T-helper 17 cell (primary cell): ENCODE results near the gene NUBP1. TPM values are rescaled to one million over a fixed set of nuclear protein-coding genes. Genes with fewer than 3 reads are reported as not detected.

Experiments
- ATAC-seq: fragments of 150-1000 bp; cut with Tn5 transposase; 2 replicates; pipeline ENCODE4 v1.10.0; 2021; ENCODE audit warnings: mild to moderate bottlenecking, moderate library complexity
- DNase-seq, 3 donors: peaks; one replicate each; pipeline versions ENCODE4 v3.0.0 to v3.0.0-alpha.2; 2020 to 2021
- H3K9me3 ChIP-seq: one replicate; pipeline ENCODE4 v1.7.0; 2013; ENCODE audit warnings: low read length, mild to moderate bottlenecking; ENCODE audit not compliant: control insufficient read depth, poor library complexity, severe bottlenecking
- H3K27ac Mint-ChIP-seq: one replicate; pipeline ENCODE4 v1.8.0; 2022; ENCODE audit warnings: mild to moderate bottlenecking, moderate library complexity, mixed read lengths
- H3K27me3 Mint-ChIP-seq: one replicate; pipeline ENCODE4 v1.8.0; 2022; ENCODE audit warnings: mixed read lengths
- H3K36me3 Mint-ChIP-seq: one replicate; pipeline ENCODE4 v1.8.0; 2022; ENCODE audit warnings: low read depth, mixed read lengths
- H3K4me1 Mint-ChIP-seq: one replicate; pipeline ENCODE4 v1.8.0; 2022; ENCODE audit warnings: mild to moderate bottlenecking, mixed read lengths
- H3K4me3 Mint-ChIP-seq: one replicate; pipeline ENCODE4 v1.8.0; 2022; ENCODE audit warnings: mild to moderate bottlenecking, moderate library complexity, mixed read lengths
- total RNA-seq, 4 donors: library from RNA in 2 of 4; stranded (reverse) in 2 of 4; gene quantifications; one replicate each; pipeline ENCODE4 v1.2.3 and lab custom pipeline; 2022 to 2026

Gene NUBP1
- total RNA-seq, result 10 to 100 TPM; 19.2 to 21.0 TPM
- total RNA-seq (lab: John Stamatoyannopoulos, UW), result 15.2 to 35.9 reads per million in 2 donors

DNA sequence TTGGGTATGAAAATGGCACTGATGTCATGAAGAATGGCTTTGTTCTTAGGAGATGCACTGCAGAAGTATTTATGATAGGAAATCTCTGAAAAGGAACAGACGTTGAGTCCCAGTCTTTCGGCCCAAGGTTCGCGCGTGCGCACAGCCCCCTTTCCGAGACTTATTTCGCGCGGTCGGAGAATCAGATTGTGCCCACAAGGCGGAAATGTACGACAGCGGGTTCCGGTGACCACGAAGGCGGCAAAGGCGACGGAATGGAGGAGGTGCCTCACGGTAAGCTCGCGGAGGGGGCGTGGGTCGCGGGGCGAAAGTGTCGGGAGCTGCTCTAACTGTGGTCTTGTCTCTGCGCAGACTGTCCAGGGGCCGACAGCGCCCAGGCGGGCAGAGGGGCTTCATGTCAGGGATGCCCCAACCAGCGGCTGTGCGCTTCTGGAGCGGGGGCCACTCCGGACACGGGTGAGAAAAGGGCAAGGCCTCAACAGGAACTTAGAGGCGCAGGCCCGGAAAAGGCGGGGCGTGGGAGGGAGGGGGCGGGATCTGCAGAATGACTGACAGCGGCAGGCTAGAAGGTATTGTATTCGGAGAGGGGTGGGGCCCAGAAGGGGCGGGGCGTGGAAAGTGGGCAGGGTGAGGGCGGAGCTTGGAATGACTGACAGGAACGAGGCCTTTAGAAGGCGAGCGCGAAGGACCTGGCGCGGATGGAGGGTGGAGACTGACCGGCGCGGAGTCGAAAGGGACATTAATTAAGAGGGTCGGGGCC, at the start of gene NUBP1:
Gene NUBP1 (plus strand): TSS at position 233 of the 760 bp plus-strand sequence. CDS start 22 bp downstream, at position 255.
- H3K36me3 Mint-ChIP-seq, result peaks cover 3% of the 10 kb centered on the region
- peak within 1 kb of the TSS; percentile 98 for H3K27ac Mint-ChIP-seq
- ATAC-seq (peak; percentile 96), DNase-seq (peak; percentile 98 to 99 (median 98))
- H3K9me3 ChIP-seq, result no peaks in the 10 kb centered on the region
- peaks cover 23% of the 10 kb centered on the region for H3K4me1 Mint-ChIP-seq
- H3K4me3 Mint-ChIP-seq, result peak within 1 kb of the TSS; percentile 99
- H3K27me3 Mint-ChIP-seq, result no peaks in the 10 kb centered on the region

DNA sequence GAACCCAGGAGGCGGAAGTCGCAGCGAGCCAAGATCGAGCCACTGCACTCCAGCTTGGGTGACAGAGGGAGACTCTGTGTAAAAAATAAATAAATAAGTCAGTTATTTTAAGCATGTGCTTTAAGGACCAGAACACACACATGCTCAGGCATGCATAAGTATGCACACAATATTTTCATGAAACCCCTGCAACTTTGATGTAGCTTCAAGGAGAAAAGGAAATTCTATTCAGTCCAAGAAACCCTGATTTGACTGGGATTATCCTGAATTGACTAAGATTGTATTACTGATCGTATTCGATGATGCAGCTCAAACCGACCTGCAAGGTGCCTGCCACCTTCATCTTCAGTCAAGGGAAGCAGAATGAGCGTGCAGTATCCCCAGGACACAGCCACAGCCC, 49.8 kb upstream of the NUBP1 start:
- ATAC-seq (no peak), DNase-seq (no peak)

DNA sequence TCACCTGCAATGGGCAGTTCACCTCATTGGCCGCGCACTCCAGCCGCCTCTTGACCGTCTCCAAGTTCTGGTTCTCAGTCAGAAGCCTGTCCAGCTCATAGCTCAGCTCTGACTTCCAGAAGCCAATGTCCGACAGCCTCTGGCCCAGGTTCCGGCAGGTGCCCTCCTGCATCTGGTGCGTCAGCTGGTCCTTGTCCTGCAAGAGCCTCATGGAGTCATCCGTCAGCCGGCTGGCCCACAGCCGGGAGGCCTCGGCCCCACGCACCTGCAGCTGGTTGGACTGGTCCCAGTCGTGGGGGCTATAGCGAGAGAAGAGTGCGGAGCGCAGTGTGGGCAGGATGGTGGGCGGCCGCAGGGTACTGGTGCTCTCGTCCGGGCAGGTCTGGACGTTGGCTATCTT, 49.3 kb upstream of the NUBP1 start:
- peaks cover 50% of the 10 kb centered on the region for H3K27me3 Mint-ChIP-seq
- no peaks in the 10 kb centered on the region for H3K4me1 Mint-ChIP-seq
- no peak overlapping the region for H3K27ac Mint-ChIP-seq

More for the DNA sequence above, 49.8 kb upstream of the NUBP1 start:
- Mint-ChIP-seq H3K4me3 (no peak overlapping the region), H3K27me3 (peaks cover 54% of the 10 kb centered on the region), H3K36me3 (peaks cover 2% of the 10 kb centered on the region), H3K27ac (no peak overlapping the region), H3K4me1 (no peaks in the 10 kb centered on the region)
- H3K9me3 ChIP-seq, result no peaks in the 10 kb centered on the region

GRCh38 chr16:10694830-10695229, 48.8 kb upstream of the NUBP1 start, which contains the start of gene TEKT5:
TEKT5 (minus strand) TSS chr16:10694930; CDS start chr16:10694873, 57 bp downstream.
- no peak for ATAC-seq
- no peaks in the 10 kb centered on the region for H3K4me1 Mint-ChIP-seq

More for the DNA sequence above, 49.3 kb upstream of the NUBP1 start:
- H3K4me3 Mint-ChIP-seq, result no peak overlapping the region
- no peaks in the 10 kb centered on the region for H3K9me3 ChIP-seq
- peaks cover 2% of the 10 kb centered on the region for H3K36me3 Mint-ChIP-seq
- DNase-seq, result no peak
- no peak for ATAC-seq

DNA sequence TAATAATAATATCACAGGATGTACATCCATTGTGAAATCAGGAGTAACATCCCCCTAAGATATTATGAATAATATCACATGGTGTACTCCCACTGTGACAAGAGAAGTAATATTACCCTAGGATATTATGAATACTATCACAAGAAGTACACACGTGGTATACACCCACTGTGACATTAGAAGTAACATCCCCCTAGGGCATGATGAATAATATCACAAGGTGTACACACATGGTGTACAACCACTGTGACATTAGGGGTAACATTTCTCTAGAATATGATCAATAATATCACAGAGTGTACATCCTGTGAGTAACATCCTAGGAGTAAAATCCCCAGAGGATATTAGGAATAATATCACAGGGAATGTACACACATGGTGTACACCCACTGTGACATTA, 43.9 kb upstream of the NUBP1 start:
- Mint-ChIP-seq H3K27me3 (peaks cover 12% of the 10 kb centered on the region), H3K4me3 (no peak overlapping the region), H3K27ac (no peak overlapping the region), H3K36me3 (no peaks in the 10 kb centered on the region), H3K4me1 (no peaks in the 10 kb centered on the region)
- DNase-seq (no peak), ATAC-seq (no peak)
- H3K9me3 ChIP-seq, result no peaks in the 10 kb centered on the region

More at GRCh38 chr16:10694830-10695229, 48.8 kb upstream of the NUBP1 start, which contains the start of gene TEKT5:
- Mint-ChIP-seq H3K27ac (no peak within 1 kb of the TSS), H3K4me3 (no peak within 1 kb of the TSS), H3K36me3 (peaks cover 2% of the 10 kb centered on the region), H3K27me3 (peaks cover 45% of the 10 kb centered on the region)
- H3K9me3 ChIP-seq, result no peaks in the 10 kb centered on the region
- no peak for DNase-seq

DNA sequence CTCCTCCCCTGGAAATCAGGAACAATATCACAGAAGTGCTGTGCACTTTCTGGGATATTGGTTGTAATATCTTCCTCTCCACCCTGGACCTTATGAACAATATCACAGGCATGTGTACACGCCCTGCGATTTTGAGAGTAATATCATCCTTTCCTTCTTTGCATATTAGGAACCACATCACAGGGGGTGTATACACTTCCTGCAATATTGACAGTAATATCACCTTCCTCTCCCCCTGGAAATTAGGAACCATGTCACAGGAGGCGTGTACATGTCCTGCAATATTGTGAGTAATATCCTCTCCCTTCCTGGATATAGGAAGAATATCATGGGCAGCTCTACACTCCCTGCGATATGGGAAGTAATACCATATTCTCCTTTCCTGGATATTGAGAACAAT, 34.7 kb upstream of the NUBP1 start:
- H3K9me3 ChIP-seq, result no peaks in the 10 kb centered on the region
- no peak for DNase-seq
- Mint-ChIP-seq H3K27ac (no peak overlapping the region), H3K4me1 (no peaks in the 10 kb centered on the region), H3K4me3 (no peak overlapping the region), H3K27me3 (peaks cover 35% of the 10 kb centered on the region), H3K36me3 (peaks cover 2% of the 10 kb centered on the region)
- ATAC-seq, result no peak

GRCh38 chr16:10728003-10728887, 15.4 kb upstream of the NUBP1 start:
- peaks cover 9% of the 10 kb centered on the region for H3K27me3 Mint-ChIP-seq
- H3K36me3 Mint-ChIP-seq, result no peaks in the 10 kb centered on the region
- no peak overlapping the region for H3K4me3 Mint-ChIP-seq
- H3K9me3 ChIP-seq, result no peaks in the 10 kb centered on the region
- no peak overlapping the region for H3K27ac Mint-ChIP-seq
- DNase-seq, result no peak
- no peak for ATAC-seq
- no peaks in the 10 kb centered on the region for H3K4me1 Mint-ChIP-seq

GRCh38 chr16:10729104-10730048, 14.3 kb upstream of the NUBP1 start:
- DNase-seq (no peak), ATAC-seq (no peak)
- Mint-ChIP-seq H3K4me1 (no peaks in the 10 kb centered on the region), H3K27ac (no peak overlapping the region), H3K36me3 (no peaks in the 10 kb centered on the region), H3K27me3 (peaks cover 9% of the 10 kb centered on the region), H3K4me3 (no peak overlapping the region)
- H3K9me3 ChIP-seq, result no peaks in the 10 kb centered on the region

DNA sequence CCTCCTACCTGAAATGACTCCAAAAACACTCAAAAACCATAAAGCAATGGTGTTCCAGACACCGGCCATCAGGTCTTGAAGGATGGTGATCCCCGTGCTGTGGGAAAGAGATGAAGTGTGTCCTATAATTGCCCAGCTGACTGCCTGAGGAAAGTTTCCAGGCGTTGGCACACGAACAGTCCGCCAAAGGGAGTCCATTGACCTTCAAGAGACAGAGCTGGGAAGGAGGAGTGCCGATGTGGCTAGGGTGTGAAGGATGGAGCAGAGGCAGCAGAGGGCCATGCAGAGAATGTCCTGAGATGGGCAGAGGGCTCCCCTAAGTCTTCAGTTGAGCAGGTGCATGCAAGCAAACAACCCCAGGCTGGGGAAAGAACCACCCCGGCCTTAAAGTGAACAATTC, 11.9 kb upstream of the NUBP1 start:
- H3K36me3 Mint-ChIP-seq, result no peaks in the 10 kb centered on the region
- no peak overlapping the region for H3K27ac Mint-ChIP-seq
- H3K27me3 Mint-ChIP-seq, result no peaks in the 10 kb centered on the region
- H3K4me1 Mint-ChIP-seq, result no peaks in the 10 kb centered on the region
- no peak overlapping the region for H3K4me3 Mint-ChIP-seq
- ATAC-seq (no peak), DNase-seq (no peak)
- no peaks in the 10 kb centered on the region for H3K9me3 ChIP-seq

GRCh38 chr16:10737068-10737625, 6.5 kb upstream of the NUBP1 start:
- Mint-ChIP-seq H3K4me1 (peaks cover 7% of the 10 kb centered on the region), H3K36me3 (no peaks in the 10 kb centered on the region), H3K27ac (peak overlapping the region; percentile 80), H3K27me3 (no peaks in the 10 kb centered on the region), H3K4me3 (peak overlapping the region; percentile 53)
- peak; percentile 35 to 57 (median 50) for DNase-seq
- no peaks in the 10 kb centered on the region for H3K9me3 ChIP-seq
- ATAC-seq, result peak; percentile 95

DNA sequence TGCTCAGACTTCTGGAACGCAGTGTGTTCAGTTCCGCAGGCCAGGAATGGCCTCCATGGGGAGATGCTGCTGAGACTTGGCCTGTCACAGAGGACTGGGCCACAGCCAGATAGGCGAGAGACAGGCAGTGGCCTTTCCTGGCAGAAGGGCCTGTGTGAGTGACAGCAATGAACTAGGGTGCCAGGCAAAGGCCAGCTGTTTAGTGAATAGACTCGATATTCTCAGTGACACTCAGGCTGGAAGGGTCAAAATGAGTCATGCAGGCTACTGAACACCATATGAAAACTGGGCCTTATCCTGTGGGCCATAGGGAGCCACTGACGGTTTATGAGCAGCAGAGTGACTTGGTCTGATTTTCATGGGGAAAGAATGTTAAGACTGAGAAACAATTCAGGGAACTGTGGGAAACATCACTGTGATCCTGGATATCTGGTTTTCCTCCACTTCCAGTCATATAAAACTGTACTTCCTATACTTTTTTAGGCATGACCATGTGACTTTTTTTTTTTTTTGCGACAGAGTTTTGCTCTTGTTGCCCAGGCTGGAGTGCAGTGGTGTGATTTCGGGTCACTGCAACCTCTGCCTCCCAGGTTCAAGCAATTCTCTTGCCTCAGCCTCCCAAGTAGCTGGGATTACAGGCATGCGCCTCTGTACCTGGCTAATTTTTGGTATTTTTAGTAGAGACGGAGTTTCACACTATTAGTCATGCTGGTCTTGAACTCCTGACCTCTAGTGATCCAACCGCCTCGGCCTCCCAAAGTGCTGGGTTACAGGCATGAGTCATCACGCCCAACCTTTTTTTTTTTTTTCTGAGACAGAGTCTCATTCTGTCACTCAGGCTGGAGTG, 5.2 kb upstream of the NUBP1 start:
- ATAC-seq (no peak), DNase-seq (no peak)
- H3K36me3 Mint-ChIP-seq, result no peaks in the 10 kb centered on the region
- no peak overlapping the region for H3K4me3 Mint-ChIP-seq
- H3K27me3 Mint-ChIP-seq, result no peaks in the 10 kb centered on the region
- H3K4me1 Mint-ChIP-seq, result peaks cover 13% of the 10 kb centered on the region
- H3K27ac Mint-ChIP-seq, result no peak overlapping the region
- no peaks in the 10 kb centered on the region for H3K9me3 ChIP-seq
